Stimulated activated CD8-positive, alpha-beta memory T cell treated with anti-CD3 and anti-CD28 coated beads, Interleukin-15, amount 100 ng/mL, for 48 hours (primary cell): Measurements from ENCODE around the gene SPATA31D1.

Experiments used
- DNase-seq, 2 donors: peaks; one replicate each; pipeline ENCODE4 v3.0.0-alpha.2; 2020; ENCODE audit warnings: low read depth in 2 of 2

SPATA31D1 gene

DNA sequence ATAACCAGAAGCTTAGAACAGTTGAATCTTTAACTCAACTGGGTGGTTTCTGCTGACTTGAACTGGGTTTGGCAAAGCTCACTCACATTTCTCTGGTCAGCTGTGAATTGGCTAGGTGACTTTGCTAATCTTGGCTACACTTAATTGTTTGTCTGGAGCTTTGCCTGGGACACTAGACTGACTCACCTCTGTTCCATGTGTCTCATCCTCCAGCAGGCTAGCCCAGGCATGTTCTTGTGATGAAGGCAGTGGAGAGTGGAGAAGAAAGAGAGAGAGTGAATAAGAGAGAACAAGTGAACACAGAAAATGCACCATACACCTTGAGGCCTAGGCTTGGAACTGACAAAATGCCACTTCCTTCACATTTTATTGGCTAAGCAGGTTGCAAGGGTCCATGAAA is 32.6 kb downstream of the SPATA31D1 start:
- DNase-seq: no peak

DNA sequence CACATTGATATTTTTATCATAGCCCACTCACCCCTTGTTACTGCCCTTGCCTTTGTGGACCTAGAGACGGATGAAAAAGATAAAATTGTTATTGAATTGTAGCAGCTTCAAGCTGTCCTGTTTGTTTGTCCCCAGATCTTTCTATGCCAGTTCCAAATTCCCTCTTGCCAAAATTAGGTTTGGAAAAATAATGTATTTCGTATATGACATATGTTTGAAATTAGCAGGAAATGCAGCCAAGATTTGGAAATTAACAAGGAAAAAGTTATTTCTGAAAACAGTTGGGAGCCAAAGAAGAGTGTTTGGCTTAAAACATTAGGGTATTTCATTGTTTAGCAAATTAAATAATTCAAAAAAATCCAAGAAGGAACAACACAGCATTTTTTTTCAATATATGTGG is 33.5 kb downstream of the SPATA31D1 start:
- DNase-seq: no peak

DNA sequence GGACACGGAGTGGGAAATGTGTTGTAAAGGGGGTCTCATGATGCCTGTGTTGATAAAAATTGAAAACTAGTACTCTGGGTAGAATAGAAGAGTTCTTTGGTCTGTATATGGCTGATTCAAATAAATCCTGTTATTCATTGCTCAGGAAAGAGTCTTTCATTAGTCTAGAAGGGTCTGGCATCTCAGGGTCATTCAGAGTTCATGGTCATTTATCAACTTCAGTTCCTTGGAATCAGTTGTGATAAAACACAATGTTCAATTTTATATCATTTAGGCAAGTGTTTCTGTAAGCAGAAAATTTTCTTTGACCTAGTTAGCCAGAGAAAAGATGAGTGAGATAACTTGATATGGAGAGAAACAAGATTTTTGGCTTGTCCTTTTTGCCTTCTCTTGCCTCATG is 36.3 kb downstream of the SPATA31D1 start:
- DNase-seq: no peak

DNA sequence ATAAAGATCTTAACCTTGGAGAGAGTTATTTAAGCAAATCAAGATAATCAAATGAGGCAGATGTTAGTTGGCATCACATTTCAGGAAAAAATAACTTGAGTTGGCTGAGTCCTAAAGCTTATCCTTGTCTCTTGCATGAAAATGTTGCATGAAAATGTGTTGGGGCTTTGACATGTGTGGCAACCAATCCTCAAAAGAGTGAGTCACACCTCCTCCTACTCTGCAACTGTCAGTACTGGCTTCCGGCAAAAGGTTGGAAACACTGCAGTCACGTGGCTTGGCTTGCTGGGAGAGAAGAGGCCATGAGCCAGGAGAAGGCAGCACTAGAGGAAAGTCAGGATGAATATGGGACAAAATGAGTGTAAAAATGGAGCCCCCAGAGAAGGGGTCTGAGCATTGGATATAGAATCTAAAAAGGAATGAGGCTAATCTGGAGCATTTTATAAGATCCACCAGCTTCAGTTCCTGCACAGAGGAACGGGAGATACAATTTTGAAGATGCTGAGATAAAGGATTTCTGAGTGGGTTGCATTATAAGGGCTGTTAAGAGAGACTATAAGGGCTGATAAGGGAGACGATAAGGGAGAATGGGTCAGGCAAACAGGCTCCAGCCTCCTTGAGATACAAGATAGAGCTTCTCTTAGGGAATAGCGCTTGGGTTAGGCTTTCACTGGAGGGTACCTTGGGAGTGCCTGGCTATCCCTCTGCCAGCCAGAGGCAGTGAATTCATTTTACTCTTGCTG is 43.1 kb downstream of the SPATA31D1 start:
- no peak for DNase-seq

DNA sequence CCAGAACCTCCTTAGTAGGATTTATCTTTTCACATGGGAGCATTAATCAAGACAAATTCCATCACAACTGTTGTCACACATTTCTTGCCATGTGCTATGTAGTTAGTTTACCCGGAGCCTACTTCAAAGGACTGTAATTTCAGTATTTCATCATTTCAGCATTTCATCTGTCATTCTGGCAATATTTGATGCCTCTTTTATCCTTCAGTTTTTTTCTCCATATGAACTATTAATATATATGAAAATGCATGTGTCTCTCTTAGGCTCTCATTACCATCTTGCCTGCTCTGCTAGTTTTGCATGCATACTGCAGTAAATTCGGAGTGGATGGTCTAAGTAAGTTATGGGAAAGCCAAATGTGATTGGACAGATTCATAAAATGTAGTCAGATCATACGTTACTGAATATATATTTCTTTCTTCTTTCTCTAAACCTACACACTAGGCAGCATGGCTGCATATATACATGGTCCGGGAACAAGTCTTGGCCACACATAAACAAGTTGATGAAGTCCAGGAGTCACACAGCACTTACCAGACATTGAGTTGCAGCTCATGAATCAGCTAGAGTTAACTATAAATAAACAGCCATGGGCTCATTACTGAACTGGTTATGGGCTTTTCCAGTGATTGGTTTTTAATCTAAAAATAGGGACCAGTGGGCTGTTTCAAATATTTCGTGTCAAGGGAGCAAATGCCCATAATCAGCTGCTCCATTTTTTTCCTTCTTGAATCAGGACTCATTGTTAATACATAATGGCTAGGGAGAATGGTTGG is 46.6 kb downstream of the SPATA31D1 start:
- DNase-seq: no peak

DNA sequence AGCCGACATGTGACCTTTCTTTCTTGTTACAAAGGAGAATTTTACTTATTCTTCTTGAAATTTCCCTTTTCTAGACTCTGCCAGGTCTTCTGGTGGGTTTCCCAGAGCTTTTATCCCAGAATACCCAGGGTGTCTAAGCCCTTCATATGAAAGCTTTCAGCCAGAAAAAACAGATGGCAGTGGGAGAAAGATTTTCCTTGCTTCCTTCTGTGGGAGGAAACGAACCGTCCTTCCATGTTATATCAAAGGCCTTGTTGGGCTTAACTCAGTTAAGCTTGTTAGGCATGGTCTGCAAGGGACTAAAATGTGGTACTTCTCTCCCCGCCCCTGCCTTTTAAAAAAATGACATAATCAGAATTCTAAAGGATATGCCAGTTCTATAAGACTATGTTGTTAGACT is 47.5 kb downstream of the SPATA31D1 start:
- DNase-seq: no peak

DNA sequence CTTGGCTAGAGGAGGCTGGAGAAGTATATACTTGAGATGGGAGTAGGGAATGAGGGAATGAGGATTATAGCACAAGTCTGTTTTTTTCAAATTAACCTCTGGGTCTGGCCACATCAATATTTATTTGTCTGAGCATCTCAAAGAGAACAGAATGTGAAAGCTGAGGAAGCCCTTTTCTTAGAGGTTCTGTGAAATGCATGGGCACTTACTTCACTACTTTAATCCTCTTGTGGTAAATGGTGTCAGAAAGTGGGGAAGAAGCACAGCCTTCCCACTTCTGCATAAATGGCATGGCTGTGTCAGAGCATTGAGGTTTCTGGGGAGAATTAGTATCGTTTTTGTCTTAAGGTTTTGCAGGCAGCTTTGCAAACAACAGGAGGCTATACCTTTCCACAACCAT is 48.6 kb downstream of the SPATA31D1 start:
- no peak for DNase-seq

DNA sequence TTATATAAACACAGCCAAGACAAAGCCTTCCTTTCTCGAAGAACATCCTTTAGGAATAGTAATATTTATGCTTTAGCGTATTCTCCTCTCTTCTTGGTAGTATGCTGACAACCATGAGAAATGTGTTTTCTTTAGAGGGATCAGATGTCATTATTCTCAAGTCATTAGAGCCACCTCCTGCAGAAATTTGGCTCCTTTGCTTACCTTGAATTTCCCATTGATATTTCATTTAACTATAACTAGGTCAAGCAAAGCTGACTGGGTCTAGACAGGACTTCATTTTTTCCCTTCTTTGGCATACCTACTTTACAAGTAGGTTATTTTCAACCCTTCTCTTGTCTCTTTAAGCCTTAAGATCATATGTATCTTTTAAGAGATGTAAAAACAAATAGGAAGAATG is 50.3 kb downstream of the SPATA31D1 start:
- DNase-seq: no peak
